IPS DF 4.7 (cell line): ENCODE measurements around the gene HOXD8.

Experiments used
- DNase-seq: peaks from one replicate; pipeline ENCODE4 v3.0.0-alpha.2; 2013; ENCODE audit warnings: low spot score; ENCODE audit errors: extremely low read depth

Gene HOXD8

GRCh38 chr2:176158855-176159662 is 29.6 kb downstream of the HOXD8 start:
- no peak for DNase-seq

GRCh38 chr2:176159663-176160250 is 30.3 kb downstream of the HOXD8 start:
- DNase-seq = no peak

DNA sequence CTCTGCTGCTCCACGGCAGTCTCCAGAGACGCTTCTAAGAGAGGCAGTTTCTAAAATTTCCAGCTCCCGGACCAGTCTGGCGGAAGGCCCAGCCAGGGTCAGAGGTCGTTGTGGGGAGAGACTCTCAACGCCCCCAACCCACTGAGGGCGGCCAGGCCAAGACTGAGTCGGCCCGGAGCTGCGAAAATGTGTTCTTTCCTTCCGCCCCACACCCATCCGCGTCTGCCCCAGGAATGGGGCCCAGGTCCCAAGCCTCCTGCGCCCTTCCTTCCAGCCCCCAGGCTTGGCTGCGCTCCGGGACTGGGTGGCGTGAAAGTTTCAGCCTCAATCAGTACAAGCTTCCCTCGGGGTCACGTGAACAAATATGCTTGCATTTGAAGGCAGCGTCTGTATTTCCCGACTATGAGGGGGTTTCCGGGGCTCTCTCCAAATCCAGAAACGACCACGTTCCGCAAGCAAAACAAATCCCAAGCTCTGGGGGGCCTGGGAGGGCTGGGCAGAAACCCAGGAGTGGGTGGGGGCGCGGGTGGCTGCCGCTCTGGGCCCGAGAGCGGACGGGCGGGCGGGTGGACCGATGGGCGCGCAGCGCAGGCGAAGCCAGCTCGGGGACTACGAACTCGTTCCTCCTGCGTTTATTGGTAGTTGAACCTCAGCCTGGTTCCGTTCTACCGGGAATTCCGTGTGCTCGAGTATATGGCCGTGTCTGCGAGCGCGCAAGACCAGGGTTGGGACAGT is 30.9 kb downstream of the HOXD8 start:
- no peak for DNase-seq

DNA sequence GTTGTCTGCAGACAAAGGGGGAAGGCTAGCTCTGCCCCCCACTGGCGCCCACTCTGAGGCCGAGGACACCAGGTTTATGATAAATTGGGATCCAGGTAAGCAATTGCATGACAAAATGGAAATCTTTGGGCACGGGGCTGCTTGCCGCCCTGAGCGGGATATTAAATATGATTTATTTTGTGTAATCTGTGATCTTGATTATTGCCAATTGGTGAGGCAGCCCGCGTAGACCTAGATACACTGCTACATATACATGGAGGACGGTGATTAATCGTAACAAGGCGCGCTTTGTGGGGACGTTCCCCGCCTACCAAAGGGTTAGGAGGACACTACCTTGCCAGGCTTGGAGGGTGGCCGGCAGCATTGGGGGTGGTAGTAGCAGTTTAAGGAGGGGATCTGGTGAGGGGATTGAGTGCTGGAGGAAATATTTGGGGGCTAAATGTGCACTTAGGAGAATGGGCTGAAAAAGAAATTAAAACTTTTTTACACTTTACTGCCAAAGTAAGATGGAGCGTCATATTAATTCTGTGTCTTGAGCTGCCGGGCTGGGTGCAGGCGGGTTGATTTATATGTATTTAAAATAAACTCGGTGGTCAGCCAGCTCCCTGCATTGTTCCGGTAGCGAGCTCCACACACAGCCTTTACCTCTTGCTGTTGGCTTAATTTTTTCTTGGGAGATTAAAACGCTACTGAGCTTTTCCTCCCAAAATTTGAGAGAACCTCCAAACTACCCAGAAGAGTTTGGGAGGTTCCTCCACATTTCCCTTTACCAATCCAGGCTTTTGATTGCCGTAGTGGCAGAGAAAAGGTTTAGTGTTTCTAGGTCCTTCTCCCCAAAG is 31.7 kb downstream of the HOXD8 start:
- DNase-seq = no peak

DNA sequence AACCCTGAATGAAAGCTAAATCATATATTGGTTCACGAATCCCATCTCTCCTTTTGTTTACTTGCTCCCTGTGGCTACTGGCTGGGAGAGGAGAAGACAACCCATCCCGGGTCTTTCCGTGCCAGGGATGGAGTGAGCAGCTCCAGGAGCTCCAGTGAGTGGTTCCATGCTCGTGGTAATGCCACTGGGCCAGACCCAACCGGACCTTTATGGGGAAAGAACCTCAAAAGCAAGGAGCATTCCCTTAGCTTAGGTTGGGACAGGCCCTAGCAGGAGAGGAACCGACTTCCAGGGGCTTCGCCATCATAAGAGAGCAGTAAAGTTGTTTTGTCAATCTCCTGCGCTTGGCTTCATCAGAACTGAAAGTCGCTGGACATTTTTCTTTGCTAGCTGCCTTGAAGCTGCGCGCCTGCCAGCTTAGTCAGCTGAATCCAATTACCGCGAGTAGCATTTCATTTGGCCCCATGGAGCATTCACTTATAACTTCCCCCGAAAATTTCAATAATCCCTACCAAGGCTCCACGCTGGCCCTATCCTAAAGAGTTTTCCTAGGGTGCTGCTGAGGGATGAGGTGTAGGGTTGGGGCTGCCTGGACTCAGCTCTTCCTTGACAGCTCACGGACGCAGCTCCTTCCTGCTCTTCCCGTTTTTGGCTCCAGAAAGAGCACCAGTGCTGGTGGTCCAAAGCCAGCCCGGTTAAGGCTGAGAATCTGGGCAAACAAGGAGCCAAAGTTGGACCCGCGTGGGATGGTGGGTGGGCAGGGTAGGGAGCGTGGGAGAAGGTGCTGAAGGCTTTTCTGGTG is 32.5 kb downstream of the HOXD8 start:
- DNase-seq = no peak

GRCh38 chr2:176162911-176163671 is 33.6 kb downstream of the HOXD8 start:
- no peak for DNase-seq

DNA sequence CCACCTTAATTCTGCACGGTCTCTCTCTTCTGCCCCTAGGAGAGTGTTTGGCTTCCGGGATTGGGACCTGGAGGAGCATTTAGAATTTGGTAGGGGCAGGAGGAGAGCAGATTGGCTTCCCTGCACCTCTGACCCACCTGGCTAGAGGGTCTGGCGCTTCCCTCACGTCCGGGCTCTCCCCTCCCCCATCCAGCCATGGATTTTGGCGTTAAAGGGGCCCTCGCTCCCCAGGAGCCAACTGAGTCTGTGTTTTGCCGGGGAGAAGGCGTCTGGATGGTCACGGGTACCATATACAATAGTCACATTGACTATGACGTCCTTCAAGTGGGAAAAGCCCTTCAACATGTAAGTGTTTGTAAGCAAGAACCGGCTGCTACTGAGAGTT is 34.2 kb downstream of the HOXD8 start:
- no peak for DNase-seq

DNA sequence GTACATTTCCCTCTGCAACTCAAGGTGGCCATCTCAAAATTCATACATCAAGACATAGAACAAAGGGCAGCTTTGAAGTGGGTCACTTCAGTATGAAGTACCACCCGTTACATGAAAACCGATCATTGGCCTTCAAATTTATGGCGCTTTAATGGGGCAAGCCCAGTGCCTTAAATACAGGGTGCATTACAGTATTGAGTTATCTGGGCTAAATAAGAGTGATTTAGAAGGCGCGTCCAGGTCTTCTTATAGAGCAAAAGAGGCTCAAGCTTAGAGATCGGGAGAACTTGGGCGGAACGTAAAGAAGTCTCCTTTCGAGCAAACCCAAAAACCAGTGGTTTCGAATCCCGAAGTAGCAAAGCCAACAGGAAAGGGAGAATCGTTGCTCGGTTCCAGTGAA is 34.7 kb downstream of the HOXD8 start:
- DNase-seq = no peak

GRCh38 chr2:176164611-176165369 is 35.3 kb downstream of the HOXD8 start:
- no peak for DNase-seq

- DNase-seq = no peak
Measured at GRCh38 chr2:176165370-176166050, 36.0 kb downstream of the HOXD8 start.

- DNase-seq = no peak
Measured at GRCh38 chr2:176166272-176166671, 36.8 kb downstream of the HOXD8 start.

- DNase-seq = no peak
Measured at GRCh38 chr2:176167398-176167797, 37.9 kb downstream of the HOXD8 start.

- DNase-seq = no peak
Measured at GRCh38 chr2:176169181-176169580, 39.7 kb downstream of the HOXD8 start.

DNA sequence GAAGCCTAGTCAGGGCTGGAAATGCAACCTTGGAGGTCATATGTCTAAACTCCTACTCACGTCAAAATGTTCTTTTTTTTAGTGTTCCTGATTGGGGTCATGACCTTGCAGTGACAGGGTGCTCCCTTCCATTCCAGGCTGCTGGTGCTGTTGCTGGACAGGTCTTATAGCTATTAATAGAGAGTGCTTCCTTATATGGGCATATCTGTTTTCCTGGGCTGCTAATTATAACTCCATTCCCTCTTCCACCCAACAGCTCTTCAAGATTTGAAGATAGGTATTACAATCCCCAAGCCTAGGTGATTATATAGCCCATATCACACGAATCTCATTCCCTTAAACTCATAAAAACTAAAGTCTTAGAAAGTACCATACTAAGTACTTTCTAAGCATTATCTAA is 40.2 kb downstream of the HOXD8 start:
- no peak for DNase-seq

DNA sequence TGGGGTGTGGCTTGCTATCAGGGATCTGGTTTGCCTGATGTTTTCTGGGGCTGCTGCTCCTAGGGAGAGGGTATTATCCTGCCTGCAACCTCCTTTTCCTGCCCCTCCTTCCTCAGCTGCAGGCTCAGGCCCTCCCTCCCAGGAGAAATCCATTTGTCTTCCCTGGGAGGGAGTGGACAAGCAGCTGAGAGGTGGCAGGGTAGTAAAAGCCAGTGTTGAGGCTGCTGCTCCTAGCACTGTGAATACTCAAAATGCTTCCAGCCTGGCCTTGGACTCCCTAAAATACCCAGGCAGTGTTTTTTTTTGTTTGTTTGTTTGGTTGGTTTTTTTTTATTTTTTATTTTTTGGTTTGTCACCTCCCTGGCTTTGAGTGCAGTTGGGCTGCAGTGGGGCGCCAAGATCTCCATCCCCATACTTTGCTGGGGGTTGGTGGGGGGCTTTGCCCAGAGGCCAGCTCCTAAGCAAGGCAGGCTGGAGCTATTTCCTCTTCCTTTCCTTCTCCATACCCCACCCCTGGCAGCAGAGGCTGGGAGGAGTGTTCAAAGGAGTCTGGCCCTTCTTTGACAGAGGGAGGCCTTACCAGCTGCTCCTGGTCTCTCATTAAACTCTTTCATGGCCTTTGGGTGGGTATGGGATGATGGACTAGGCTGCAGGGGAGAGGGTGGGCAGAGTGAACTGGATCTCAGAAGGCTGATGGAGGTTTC is 41.2 kb downstream of the HOXD8 start:
- no peak for DNase-seq

DNA sequence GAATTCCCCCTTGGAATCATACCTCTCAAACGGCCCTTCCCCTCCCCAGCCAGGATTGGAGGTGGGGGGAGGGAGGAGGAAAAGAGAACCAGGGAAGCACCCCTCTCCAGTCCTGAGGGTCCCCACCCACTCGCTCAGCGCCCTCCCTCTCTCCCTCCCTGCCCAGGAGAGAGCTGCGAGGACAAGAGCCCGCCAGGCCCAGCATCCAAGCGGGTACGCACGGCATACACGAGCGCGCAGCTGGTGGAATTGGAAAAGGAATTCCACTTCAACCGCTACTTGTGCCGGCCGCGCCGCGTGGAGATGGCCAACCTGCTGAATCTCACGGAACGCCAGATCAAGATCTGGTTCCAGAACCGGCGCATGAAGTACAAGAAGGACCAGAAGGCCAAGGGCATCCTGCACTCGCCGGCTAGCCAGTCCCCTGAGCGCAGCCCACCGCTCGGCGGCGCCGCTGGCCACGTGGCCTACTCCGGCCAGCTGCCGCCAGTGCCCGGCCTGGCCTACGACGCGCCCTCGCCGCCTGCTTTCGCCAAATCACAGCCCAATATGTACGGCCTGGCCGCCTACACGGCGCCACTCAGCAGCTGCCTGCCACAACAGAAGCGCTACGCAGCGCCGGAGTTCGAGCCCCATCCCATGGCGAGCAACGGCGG is 42.0 kb downstream of the HOXD8 start:
- DNase-seq = no peak
